Measurements from ENCODE around the gene DHX8.
"Not testable (repeated sequence)": the region's sequence is repeated elsewhere in the genome, so short reads cannot be mapped to it uniquely, and the experiment has no call there.

The DHX8 gene

DNA sequence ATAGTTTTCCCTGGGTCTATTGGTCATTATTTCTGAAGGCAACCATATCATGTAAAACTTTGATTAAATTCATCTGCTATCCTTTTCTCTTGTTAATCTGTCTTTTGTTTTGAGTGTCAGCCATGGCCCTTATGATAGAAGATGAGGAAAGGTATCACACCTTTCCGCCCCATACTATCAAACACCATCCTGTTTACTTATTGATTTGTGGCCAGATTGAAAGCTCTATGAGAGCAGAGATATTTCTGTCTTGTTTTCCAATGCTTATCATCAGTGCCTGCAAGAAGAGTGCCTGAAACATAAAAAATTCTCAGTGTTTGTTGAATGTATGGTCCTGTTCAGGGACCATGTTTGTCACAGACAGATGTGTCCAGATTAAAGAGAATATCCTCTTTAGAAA lies 22.6 kb upstream of the DHX8 start:
- Histone ChIP-seq H3K36me3 (ENCODE audit: control insufficient read depth, insufficient read depth, low read length) (no peaks in the 10 kb centered on the region), H3K9me3 (ENCODE audit: control insufficient read depth, insufficient read depth, low read depth, low read length) (no peaks in the 10 kb centered on the region), H3K4me3 (ENCODE audit: low read depth, low read length) (no peak overlapping the region), H3K27me3 (ENCODE audit: control insufficient read depth, insufficient read depth, low read length) (no peaks in the 10 kb centered on the region), H3K27ac (ENCODE audit: low read depth, low read length) (no peak overlapping the region), H3K9ac (ENCODE audit: low read length) (no peak overlapping the region), H3K4me1 (ENCODE audit: control insufficient read depth, insufficient read depth, low read length) (peaks cover 13% of the 10 kb centered on the region; the same call in 1 of the 2 replicates)

DNA sequence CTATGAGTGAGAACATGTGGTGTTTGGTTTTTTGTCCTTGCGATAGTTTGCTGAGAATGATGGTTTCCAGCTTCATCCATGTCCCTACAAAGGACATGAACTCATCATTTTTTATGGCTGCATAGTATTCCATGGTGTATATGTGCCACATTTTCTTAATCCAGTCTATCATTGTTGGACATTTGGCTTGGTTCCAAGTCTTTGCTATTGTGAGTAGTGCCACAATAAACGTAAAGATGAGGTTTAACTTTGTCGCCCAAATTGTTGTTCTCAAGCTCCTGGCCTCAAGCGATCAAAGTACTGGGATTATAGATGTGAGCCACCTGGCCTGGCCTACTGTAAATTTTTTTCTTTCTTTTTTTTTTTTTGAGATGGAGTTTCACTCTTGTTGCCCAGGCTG lies 21.2 kb upstream of the DHX8 start:
- not testable (repeated sequence) for H3K36me3 ChIP-seq (ENCODE audit: control insufficient read depth, insufficient read depth, low read length); H3K9ac ChIP-seq (ENCODE audit: low read length); H3K9me3 ChIP-seq (ENCODE audit: control insufficient read depth, insufficient read depth, low read depth, low read length); H3K4me3 ChIP-seq (ENCODE audit: low read depth, low read length); H3K27ac ChIP-seq (ENCODE audit: low read depth, low read length); H3K27me3 ChIP-seq (ENCODE audit: control insufficient read depth, insufficient read depth, low read length)
- H3K4me1 ChIP-seq (ENCODE audit: control insufficient read depth, insufficient read depth, low read length) = peaks cover 13% of the 10 kb centered on the region; the same call in 1 of the 2 replicates

DNA sequence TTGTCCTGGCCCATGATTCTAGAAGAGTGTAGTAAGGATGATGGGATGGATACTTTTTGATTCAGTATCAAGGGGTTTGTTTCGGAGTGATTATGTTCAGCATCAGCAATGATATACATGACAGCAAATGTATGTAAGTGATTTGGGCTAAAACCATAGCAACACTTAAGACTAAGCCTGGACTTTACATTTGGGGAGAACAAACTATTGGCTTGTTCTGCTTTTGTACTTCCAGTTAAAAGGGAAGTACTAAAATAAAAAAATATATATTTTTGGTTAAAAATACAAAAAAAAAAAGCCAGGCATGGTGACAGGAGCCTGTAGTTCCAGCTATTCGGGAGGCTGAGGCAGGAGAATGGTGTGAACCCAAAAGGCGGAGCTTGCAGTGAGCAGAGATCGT lies 20.5 kb upstream of the DHX8 start:
- H3K27ac ChIP-seq (ENCODE audit: low read depth, low read length) = no peak overlapping the region
- no peaks in the 10 kb centered on the region for H3K36me3 ChIP-seq (ENCODE audit: control insufficient read depth, insufficient read depth, low read length)
- no peak overlapping the region for H3K9ac ChIP-seq (ENCODE audit: low read length)
- H3K4me3 ChIP-seq (ENCODE audit: low read depth, low read length) = no peak overlapping the region
- peaks cover 7% of the 10 kb centered on the region; the same call in 1 of the 2 replicates for H3K4me1 ChIP-seq (ENCODE audit: control insufficient read depth, insufficient read depth, low read length)
- no peaks in the 10 kb centered on the region for H3K9me3 ChIP-seq (ENCODE audit: control insufficient read depth, insufficient read depth, low read depth, low read length)
- no peaks in the 10 kb centered on the region for H3K27me3 ChIP-seq (ENCODE audit: control insufficient read depth, insufficient read depth, low read length)

DNA sequence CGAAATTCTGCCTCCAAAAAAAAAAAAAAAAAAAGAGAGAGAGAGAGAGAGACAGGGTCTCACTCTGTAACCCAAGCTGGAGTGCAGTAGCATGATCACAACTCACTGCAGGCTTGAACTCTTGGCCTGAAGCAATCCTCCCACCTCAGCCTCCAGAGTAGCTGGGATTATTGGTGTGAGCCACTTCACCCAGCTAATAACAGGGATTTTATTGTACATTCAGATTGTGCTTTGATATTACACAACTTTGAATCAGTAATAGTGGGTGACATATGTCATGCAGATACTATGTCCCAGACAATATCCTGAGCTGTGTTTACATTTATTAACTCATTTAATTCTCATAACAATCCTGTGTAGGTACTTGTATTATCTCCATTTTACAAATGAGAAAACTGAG lies 19.7 kb upstream of the DHX8 start:
- H3K9ac ChIP-seq (ENCODE audit: low read length) = no peak overlapping the region
- H3K27ac ChIP-seq (ENCODE audit: low read depth, low read length) = no peak overlapping the region
- no peak overlapping the region for H3K4me3 ChIP-seq (ENCODE audit: low read depth, low read length)
- H3K27me3 ChIP-seq (ENCODE audit: control insufficient read depth, insufficient read depth, low read length) = no peaks in the 10 kb centered on the region
- no peaks in the 10 kb centered on the region; the same call in 1 of the 2 replicates for H3K4me1 ChIP-seq (ENCODE audit: control insufficient read depth, insufficient read depth, low read length)
- H3K9me3 ChIP-seq (ENCODE audit: control insufficient read depth, insufficient read depth, low read depth, low read length) = no peaks in the 10 kb centered on the region
- H3K36me3 ChIP-seq (ENCODE audit: control insufficient read depth, insufficient read depth, low read length) = no peaks in the 10 kb centered on the region

DNA sequence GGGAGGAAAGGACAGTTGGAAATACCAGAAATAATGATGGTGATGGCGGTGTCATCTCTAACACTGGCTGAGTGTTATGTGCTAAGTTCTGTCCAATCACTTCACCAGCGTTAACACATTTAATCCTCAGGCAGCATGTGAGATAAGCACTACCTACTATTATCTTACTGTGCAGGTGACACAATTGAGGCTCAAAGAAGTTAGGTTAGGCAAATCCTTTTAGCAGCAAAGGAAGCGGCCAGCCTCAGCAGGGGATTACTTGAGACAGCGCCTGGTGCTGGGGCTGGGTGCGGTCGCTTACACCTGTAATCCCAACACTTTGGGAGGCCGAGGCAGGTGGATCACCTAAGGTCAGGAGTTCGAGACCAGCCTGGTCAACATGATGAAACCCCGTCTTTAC lies 18.7 kb upstream of the DHX8 start:
- Histone ChIP-seq H3K9ac (ENCODE audit: low read length) (no peak overlapping the region), H3K9me3 (ENCODE audit: control insufficient read depth, insufficient read depth, low read depth, low read length) (no peaks in the 10 kb centered on the region), H3K4me3 (ENCODE audit: low read depth, low read length) (no peak overlapping the region), H3K4me1 (ENCODE audit: control insufficient read depth, insufficient read depth, low read length) (no peaks in the 10 kb centered on the region; the same call in 1 of the 2 replicates), H3K27me3 (ENCODE audit: control insufficient read depth, insufficient read depth, low read length) (no peaks in the 10 kb centered on the region), H3K36me3 (ENCODE audit: control insufficient read depth, insufficient read depth, low read length) (no peaks in the 10 kb centered on the region), H3K27ac (ENCODE audit: low read depth, low read length) (no peak overlapping the region)

DNA sequence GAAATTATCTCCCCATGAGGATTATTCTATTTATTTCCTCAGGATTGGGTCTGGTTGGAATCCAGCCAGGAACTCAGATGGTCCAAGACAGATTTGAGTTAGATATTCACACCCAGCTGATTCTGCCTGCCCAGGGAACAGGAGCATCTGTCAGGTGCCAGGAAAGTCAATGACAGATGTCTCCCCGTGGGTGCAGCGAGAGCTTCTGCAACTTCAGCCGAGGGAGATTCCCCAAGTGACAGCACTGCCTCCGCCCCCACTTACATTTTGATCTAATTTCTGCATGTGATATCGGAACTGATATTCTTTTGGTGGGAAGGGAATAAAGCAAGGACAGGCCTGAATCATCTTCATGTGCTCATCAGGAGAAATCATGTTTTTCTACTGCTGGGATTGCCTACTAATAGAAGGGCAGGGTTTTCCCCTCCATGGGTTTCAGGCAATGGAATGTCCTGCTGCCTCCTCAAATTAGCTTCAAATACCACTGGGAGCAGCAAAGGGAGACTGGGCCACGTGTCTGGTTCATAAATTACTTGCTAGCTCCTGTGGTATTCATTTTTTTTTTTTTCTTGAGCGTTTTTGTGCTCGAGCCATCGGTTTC lies 15.7 kb upstream of the DHX8 start:
- Histone ChIP-seq H3K36me3 (ENCODE audit: control insufficient read depth, insufficient read depth, low read length) (no peaks in the 10 kb centered on the region), H3K9ac (ENCODE audit: low read length) (no peak overlapping the region), H3K9me3 (ENCODE audit: control insufficient read depth, insufficient read depth, low read depth, low read length) (no peaks in the 10 kb centered on the region), H3K4me3 (ENCODE audit: low read depth, low read length) (no peak overlapping the region), H3K4me1 (ENCODE audit: control insufficient read depth, insufficient read depth, low read length) (no peaks in the 10 kb centered on the region; the same call in 1 of the 2 replicates), H3K27ac (ENCODE audit: low read depth, low read length) (no peak overlapping the region), H3K27me3 (ENCODE audit: control insufficient read depth, insufficient read depth, low read length) (no peaks in the 10 kb centered on the region)

DNA sequence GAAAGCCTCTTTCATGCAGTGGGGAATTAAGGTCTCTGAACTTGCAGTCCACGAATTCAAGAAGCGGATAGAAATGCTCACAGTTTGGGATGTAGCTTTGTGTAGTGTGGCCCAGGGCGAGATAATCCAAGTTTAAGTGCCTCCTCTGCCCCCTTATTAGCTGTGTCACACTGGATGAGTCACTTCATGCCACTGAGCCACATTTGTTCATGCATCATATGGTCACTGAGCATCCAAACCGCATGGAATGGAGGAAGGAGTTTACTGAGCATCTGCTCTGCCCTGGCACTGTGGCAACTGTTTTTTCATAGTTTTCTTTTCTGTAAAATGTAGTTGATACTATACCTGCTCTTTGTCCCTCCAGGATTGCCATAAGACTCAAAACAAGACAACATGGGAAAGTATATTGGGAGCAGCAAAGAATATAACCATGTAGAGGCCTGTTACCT lies 15.1 kb upstream of the DHX8 start:
- H3K27ac ChIP-seq (ENCODE audit: low read depth, low read length) = no peak overlapping the region

DNA sequence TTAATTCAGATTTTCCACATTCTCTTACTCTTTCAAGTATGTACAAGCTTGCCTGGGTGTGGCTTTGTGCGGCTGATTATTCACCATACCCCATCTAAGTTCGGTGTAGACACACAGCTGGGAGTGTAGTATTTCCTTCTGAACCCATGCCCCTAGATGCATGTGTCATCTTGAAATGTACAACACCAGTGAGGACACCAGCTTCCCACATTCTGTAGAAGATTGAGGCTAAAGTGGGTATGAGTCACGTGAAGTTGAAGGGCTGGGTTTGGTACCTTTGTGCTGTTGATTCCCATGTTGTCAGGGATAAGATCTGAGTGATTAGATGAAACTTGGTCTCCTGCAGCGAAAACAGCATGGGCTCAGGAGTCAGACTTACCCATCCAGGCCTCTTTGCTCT lies 14.6 kb upstream of the DHX8 start:
- Histone ChIP-seq H3K4me3 (ENCODE audit: low read depth, low read length) (no peak overlapping the region), H3K27ac (ENCODE audit: low read depth, low read length) (no peak overlapping the region), H3K27me3 (ENCODE audit: control insufficient read depth, insufficient read depth, low read length) (no peaks in the 10 kb centered on the region), H3K9me3 (ENCODE audit: control insufficient read depth, insufficient read depth, low read depth, low read length) (no peaks in the 10 kb centered on the region), H3K9ac (ENCODE audit: low read length) (no peak overlapping the region), H3K4me1 (ENCODE audit: control insufficient read depth, insufficient read depth, low read length) (no peaks in the 10 kb centered on the region; the same call in 1 of the 2 replicates), H3K36me3 (ENCODE audit: control insufficient read depth, insufficient read depth, low read length) (no peaks in the 10 kb centered on the region)

More for the DNA sequence above, 15.1 kb upstream of the DHX8 start:
- Histone ChIP-seq H3K9ac (ENCODE audit: low read length) (no peak overlapping the region), H3K9me3 (ENCODE audit: control insufficient read depth, insufficient read depth, low read depth, low read length) (no peaks in the 10 kb centered on the region), H3K36me3 (ENCODE audit: control insufficient read depth, insufficient read depth, low read length) (no peaks in the 10 kb centered on the region), H3K4me1 (ENCODE audit: control insufficient read depth, insufficient read depth, low read length) (no peaks in the 10 kb centered on the region; the same call in 1 of the 2 replicates), H3K4me3 (ENCODE audit: low read depth, low read length) (no peak overlapping the region), H3K27me3 (ENCODE audit: control insufficient read depth, insufficient read depth, low read length) (no peaks in the 10 kb centered on the region)

DNA sequence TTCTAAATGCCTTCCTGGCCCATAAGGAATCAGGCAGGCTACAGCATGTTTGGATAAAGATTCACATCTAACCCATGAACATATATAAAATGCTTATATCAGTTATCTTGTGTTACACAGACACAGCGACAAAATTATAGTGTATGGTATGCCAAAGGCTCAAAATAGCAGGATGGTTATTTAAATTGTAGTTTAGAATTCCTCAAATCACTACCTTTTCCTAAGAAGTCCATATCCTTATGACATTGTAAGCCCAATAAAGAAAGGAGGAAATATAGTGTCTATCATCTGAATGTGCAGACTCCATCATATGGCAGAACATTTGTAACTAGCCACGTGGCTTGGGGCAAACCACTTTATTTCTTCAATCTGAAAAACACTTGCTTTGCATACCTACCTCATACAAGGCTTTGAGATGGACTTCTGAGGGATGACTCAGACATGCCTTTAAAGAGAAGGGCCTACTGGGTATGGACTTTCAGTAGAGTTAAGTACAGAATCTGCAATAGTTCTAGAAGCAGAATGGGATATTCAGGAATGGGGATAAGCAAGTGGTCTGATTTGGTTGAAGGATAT lies 12.1 kb upstream of the DHX8 start:
- H3K4me1 ChIP-seq (ENCODE audit: control insufficient read depth, insufficient read depth, low read length) = no peaks in the 10 kb centered on the region; the same call in 1 of the 2 replicates
- H3K9ac ChIP-seq (ENCODE audit: low read length) = no peak overlapping the region
- no peak overlapping the region for H3K4me3 ChIP-seq (ENCODE audit: low read depth, low read length)
- H3K36me3 ChIP-seq (ENCODE audit: control insufficient read depth, insufficient read depth, low read length) = no peaks in the 10 kb centered on the region
- H3K27me3 ChIP-seq (ENCODE audit: control insufficient read depth, insufficient read depth, low read length) = no peaks in the 10 kb centered on the region
- no peaks in the 10 kb centered on the region for H3K9me3 ChIP-seq (ENCODE audit: control insufficient read depth, insufficient read depth, low read depth, low read length)
- H3K27ac ChIP-seq (ENCODE audit: low read depth, low read length) = no peak overlapping the region

DNA sequence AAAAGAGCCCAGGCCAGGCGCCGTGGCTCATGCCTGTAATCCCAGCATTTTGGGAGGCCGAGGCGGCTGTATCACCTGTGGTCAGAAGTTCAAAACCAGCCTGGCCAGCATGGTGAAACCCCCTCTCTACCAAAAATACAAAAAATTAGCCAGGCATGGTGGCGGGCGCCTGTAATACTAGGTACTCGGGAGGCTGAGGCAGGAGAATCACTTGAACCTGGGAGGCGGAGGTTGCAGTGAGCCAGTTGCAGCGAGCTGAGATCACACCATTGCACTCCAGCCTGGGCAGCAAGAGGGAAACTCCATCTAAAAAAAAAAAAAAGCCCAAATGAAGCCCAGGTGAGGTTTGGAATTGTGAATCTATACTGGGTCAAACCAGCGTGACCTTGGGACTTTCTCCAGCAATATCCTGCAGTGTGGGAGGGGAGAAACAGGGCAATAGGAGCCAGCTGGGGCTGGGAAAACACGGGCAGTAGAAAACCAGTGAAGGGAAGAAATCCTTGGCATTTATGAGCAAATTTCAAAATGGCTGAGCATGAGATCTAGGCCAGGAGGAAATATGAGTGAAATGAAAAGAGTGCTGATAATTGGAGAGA lies 8.2 kb upstream of the DHX8 start:
- Histone ChIP-seq H3K9ac (ENCODE audit: low read length) (no peak overlapping the region), H3K36me3 (ENCODE audit: control insufficient read depth, insufficient read depth, low read length) (no peaks in the 10 kb centered on the region), H3K27me3 (ENCODE audit: control insufficient read depth, insufficient read depth, low read length) (no peaks in the 10 kb centered on the region), H3K27ac (ENCODE audit: low read depth, low read length) (no peak overlapping the region), H3K9me3 (ENCODE audit: control insufficient read depth, insufficient read depth, low read depth, low read length) (no peaks in the 10 kb centered on the region), H3K4me3 (ENCODE audit: low read depth, low read length) (no peak overlapping the region), H3K4me1 (ENCODE audit: control insufficient read depth, insufficient read depth, low read length) (peaks cover 8% of the 10 kb centered on the region; the same call in 1 of the 2 replicates)

DNA sequence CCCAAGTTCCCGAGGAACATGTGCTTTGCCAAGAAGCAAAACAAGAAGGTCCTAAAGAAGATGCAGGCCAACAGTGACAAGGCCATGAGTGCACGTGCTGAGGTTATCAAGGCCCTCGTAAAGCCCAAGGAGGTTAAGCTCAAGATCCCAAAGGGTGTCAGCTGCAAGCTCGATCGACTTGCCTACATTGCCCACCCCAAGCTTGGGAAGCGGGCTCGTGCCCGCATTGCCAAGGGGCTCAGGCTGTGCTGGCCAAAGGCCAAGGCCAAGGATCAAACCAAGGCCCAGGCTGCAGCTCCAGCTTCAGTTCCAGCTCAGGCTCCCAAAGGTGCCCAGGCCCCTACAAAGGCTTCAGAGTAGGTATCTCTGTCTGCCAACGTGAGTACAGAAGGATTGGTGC lies 7.5 kb upstream of the DHX8 start:
- H3K9ac ChIP-seq (ENCODE audit: low read length); H3K27ac ChIP-seq (ENCODE audit: low read depth, low read length); H3K9me3 ChIP-seq (ENCODE audit: control insufficient read depth, insufficient read depth, low read depth, low read length); H3K27me3 ChIP-seq (ENCODE audit: control insufficient read depth, insufficient read depth, low read length); H3K36me3 ChIP-seq (ENCODE audit: control insufficient read depth, insufficient read depth, low read length); H3K4me3 ChIP-seq (ENCODE audit: low read depth, low read length); H3K4me1 ChIP-seq (ENCODE audit: control insufficient read depth, insufficient read depth, low read length): not testable (repeated sequence)
